ENCODE data around the gene TMPRSS11E. TPM values are rescaled to one million over a fixed set of nuclear protein-coding genes. Genes with fewer than 3 reads are reported as not detected.

Gene TMPRSS11E
- total and polyA plus RNA-seq, 7 experiments from 2014 or later: not detected

DNA sequence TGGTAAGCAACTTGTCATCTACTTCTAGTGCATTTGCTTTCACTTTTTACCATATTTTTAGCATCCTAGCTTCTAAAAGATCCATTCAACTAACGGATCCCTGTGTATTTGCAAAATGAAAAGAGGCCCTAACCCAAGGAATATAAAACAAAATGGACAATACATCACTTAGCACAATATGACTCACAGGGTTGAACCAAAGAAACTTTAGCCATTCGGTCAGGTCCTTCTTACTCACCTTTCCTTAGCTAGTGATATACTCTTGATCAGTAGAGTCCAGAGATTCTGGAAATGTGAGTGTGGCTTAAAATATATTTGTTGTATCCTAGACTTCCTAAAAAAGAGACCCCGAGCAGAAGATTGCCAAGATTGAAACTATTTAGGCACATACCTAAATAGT is 19.5 kb downstream of the TMPRSS11E start:
- ATAC-seq (no peak), DNase-seq (no peak)
- intact Hi-C loops (cut with micrococcal nuclease): no loop called here
- H3K27ac ChIP-seq (ENCODE audit: low read depth, low read length): no peak overlapping the region
- Mint-ChIP-seq H3K27me3 (peaks cover 0 to 1% (median 0%) of the 10 kb centered on the region in 5 donors), H3K36me3 (no peaks in the 10 kb centered on the region), H3K4me3 (no peak overlapping the region), H3K27ac (no peak overlapping the region), H3K9me3 (no peaks in the 10 kb centered on the region), H3K4me1 (peaks cover 7 to 26% (median 13%) of the 10 kb centered on the region in 7 donors)
- no peaks in the 10 kb centered on the region for H3K4me1 ChIP-seq (ENCODE audit: control insufficient read depth in 2 of 2, insufficient read depth in 2 of 2, low read length in 2 of 2)
- no peaks in the 10 kb centered on the region for H3K9me3 ChIP-seq (ENCODE audit: control insufficient read depth in 2 of 3, low read length in 3 of 3)
- ChIA-PET POLR2A (no interaction called here), CTCF (no interaction called here)
- no peaks in the 10 kb centered on the region for H3K36me3 ChIP-seq (ENCODE audit: control insufficient read depth in 2 of 3, insufficient read depth in 3 of 3, low read length in 3 of 3)
- no peaks in the 10 kb centered on the region for H3K27me3 ChIP-seq (ENCODE audit: control insufficient read depth in 2 of 2, insufficient read depth in 2 of 2, low read length in 2 of 2)
- H3K4me3 ChIP-seq (ENCODE audit: low read length): no peak overlapping the region

DNA sequence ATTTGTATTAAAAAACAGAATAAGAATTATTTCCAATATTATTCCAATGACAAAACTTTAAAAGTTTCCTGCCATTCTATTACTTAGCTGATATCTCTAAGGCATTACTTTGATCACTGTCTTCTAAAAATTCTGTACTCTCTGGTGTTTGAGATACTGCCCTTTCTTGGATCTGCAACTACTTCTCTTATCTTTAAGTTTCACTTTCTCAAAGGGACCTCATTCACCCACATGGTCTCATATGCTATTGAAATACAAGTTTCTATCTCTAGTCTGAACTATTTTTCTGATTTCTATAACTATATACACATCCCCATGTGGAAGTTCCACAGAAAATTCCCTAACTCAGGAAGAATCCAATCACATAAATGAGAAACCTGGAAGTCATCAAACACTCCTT is 22.2 kb downstream of the TMPRSS11E start:
- Mint-ChIP-seq H3K9me3 (peaks cover 0 to 15% (median 0%) of the 10 kb centered on the region in 11 donors), H3K4me3 (peak overlapping the region in 1 of 10 donors; percentile 14), H3K36me3 (peaks cover 0 to 6% (median 0%) of the 10 kb centered on the region in 5 donors), H3K4me1 (peaks cover 7 to 26% (median 13%) of the 10 kb centered on the region in 7 donors), H3K27me3 (peaks cover 0 to 1% (median 0%) of the 10 kb centered on the region in 5 donors), H3K27ac (no peak overlapping the region)
- Histone ChIP-seq H3K4me1 (ENCODE audit: control insufficient read depth in 2 of 2, insufficient read depth in 2 of 2, low read length in 2 of 2) (no peaks in the 10 kb centered on the region), H3K36me3 (ENCODE audit: control insufficient read depth in 2 of 3, insufficient read depth in 3 of 3, low read length in 3 of 3) (no peaks in the 10 kb centered on the region), H3K9me3 (ENCODE audit: control insufficient read depth in 2 of 3, low read length in 3 of 3) (no peaks in the 10 kb centered on the region), H3K27ac (ENCODE audit: low read depth, low read length) (no peak overlapping the region), H3K27me3 (ENCODE audit: control insufficient read depth in 2 of 2, insufficient read depth in 2 of 2, low read length in 2 of 2) (no peaks in the 10 kb centered on the region), H3K4me3 (ENCODE audit: low read length) (no peak overlapping the region)
- DNase-seq (no peak), ATAC-seq (no peak)
- POLR2A ChIA-PET: no interaction called here
- CTCF ChIA-PET: no interaction called here
- intact Hi-C loops (cut with micrococcal nuclease): no loop called here

DNA sequence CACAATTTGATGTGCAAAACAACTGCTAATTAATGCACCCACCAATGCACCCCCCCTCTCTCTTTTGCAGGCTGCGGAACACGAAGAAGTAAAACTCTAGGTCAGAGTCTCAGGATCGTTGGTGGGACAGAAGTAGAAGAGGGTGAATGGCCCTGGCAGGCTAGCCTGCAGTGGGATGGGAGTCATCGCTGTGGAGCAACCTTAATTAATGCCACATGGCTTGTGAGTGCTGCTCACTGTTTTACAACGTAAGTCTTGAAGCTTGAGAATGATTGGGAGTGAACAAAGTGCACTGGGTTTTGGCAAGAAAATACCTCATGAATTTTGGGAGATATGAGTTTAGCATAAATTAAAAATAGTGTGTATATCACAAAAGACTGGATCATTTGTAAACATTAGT is 28.9 kb downstream of the TMPRSS11E start:
- H3K27me3 Mint-ChIP-seq: no peaks in the 10 kb centered on the region
- CTCF ChIA-PET: no interaction called here
- Histone ChIP-seq H3K36me3 (ENCODE audit: control insufficient read depth in 2 of 3, insufficient read depth in 3 of 3, low read length in 3 of 3) (no peaks in the 10 kb centered on the region), H3K27me3 (ENCODE audit: control insufficient read depth in 2 of 2, insufficient read depth in 2 of 2, low read length in 2 of 2) (no peaks in the 10 kb centered on the region), H3K27ac (ENCODE audit: low read depth, low read length) (no peak overlapping the region), H3K9me3 (ENCODE audit: control insufficient read depth in 2 of 3, low read length in 3 of 3) (no peaks in the 10 kb centered on the region), H3K4me3 (ENCODE audit: low read length) (no peak overlapping the region), H3K4me1 (ENCODE audit: control insufficient read depth in 2 of 2, insufficient read depth in 2 of 2, low read length in 2 of 2) (no peaks in the 10 kb centered on the region)
- no peak for ATAC-seq
- POLR2A ChIA-PET: no interaction called here
- H3K4me3 Mint-ChIP-seq: no peak overlapping the region
- intact Hi-C loops (cut with micrococcal nuclease): no loop called here
- DNase-seq: no peak
- H3K4me1 Mint-ChIP-seq: peaks cover 0 to 4% (median 0%) of the 10 kb centered on the region in 7 donors
- no peak overlapping the region for H3K27ac Mint-ChIP-seq
- peaks cover 0 to 20% (median 0%) of the 10 kb centered on the region in 11 donors for H3K9me3 Mint-ChIP-seq
- peaks cover 0 to 6% (median 0%) of the 10 kb centered on the region in 5 donors for H3K36me3 Mint-ChIP-seq

DNA sequence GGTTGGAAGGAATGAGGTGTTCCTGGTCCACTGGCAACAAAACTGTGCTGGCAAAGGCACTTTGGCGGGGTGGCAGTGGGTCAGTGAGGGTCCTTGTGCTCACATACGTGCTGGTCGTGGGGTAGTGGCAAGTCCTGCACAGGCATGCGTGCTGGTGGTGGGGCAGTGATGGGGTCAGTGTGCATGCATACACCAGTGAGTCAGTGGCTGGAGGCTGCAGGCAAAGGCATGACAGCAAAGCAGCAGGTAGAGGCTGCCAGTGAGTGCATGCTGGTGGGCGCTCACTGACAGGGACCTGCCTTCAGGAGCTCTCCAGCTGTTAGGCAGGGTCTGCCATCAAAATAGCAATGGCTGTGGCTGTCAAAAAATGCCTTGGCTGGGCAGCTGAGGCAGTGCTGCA is 42.1 kb downstream of the TMPRSS11E start:
- Mint-ChIP-seq H3K27ac (no peak overlapping the region), H3K4me3 (no peak overlapping the region), H3K36me3 (no peaks in the 10 kb centered on the region), H3K4me1 (peaks cover 1 to 12% (median 6%) of the 10 kb centered on the region in 7 donors), H3K27me3 (peaks cover 0 to 2% (median 0%) of the 10 kb centered on the region in 5 donors), H3K9me3 (no peaks in the 10 kb centered on the region)
- H3K27ac ChIP-seq (ENCODE audit: low read depth, low read length): no peak overlapping the region
- ChIA-PET CTCF (interaction anchor here (0.6 kb wide), 2 partner anchors 151 to 1300 kb away, joined by 3 read pairs; no protein-coding TSS in a partner anchor), POLR2A (no interaction called here)
- intact Hi-C loops (cut with micrococcal nuclease): no loop called here
- ATAC-seq: no peak
- no peaks in the 10 kb centered on the region for H3K27me3 ChIP-seq (ENCODE audit: control insufficient read depth in 2 of 2, insufficient read depth in 2 of 2, low read length in 2 of 2)
- DNase-seq: no peak
- no peaks in the 10 kb centered on the region for H3K36me3 ChIP-seq (ENCODE audit: control insufficient read depth in 2 of 3, insufficient read depth in 3 of 3, low read length in 3 of 3)
- H3K9me3 ChIP-seq (ENCODE audit: control insufficient read depth in 2 of 3, low read length in 3 of 3): no peaks in the 10 kb centered on the region
- no peaks in the 10 kb centered on the region for H3K4me1 ChIP-seq (ENCODE audit: control insufficient read depth in 2 of 2, insufficient read depth in 2 of 2, low read length in 2 of 2)
- H3K4me3 ChIP-seq (ENCODE audit: low read length): no peak overlapping the region

- Mint-ChIP-seq H3K4me1 (peaks cover 4 to 16% (median 11%) of the 10 kb centered on the region in 7 donors), H3K9me3 (no peaks in the 10 kb centered on the region), H3K27ac (no peak overlapping the region), H3K36me3 (no peaks in the 10 kb centered on the region), H3K4me3 (no peak overlapping the region), H3K27me3 (peaks cover 0 to under 1% (median 0%) of the 10 kb centered on the region in 5 donors)
- intact Hi-C loops (cut with micrococcal nuclease): no loop called here
- Histone ChIP-seq H3K4me1 (ENCODE audit: control insufficient read depth in 2 of 2, insufficient read depth in 2 of 2, low read length in 2 of 2) (no peaks in the 10 kb centered on the region), H3K36me3 (ENCODE audit: control insufficient read depth in 2 of 3, insufficient read depth in 3 of 3, low read length in 3 of 3) (no peaks in the 10 kb centered on the region), H3K27ac (ENCODE audit: low read depth, low read length) (no peak overlapping the region), H3K27me3 (ENCODE audit: control insufficient read depth in 2 of 2, insufficient read depth in 2 of 2, low read length in 2 of 2) (no peaks in the 10 kb centered on the region), H3K4me3 (ENCODE audit: low read length) (no peak overlapping the region), H3K9me3 (ENCODE audit: control insufficient read depth in 2 of 3, low read length in 3 of 3) (no peaks in the 10 kb centered on the region)
- ATAC-seq: no peak
- ChIA-PET CTCF (no interaction called here), POLR2A (no interaction called here)
- DNase-seq: no peak
Observed at GRCh38 chr4:68490826-68491457, 43.7 kb downstream of the TMPRSS11E start.

- ChIA-PET CTCF (interaction anchor here (0.6 kb wide), 1 partner anchor 37 kb away, joined by 3 read pairs; no protein-coding TSS in a partner anchor), POLR2A (no interaction called here)
- H3K27me3 Mint-ChIP-seq: no peaks in the 10 kb centered on the region
Observed at GRCh38 chr4:68494688-68495087, 47.4 kb downstream of the TMPRSS11E start.

More at GRCh38 chr4:68494688-68495087, 47.4 kb downstream of the TMPRSS11E start:
- ATAC-seq (no peak), DNase-seq (no peak)
- Histone ChIP-seq H3K4me1 (ENCODE audit: control insufficient read depth in 2 of 2, insufficient read depth in 2 of 2, low read length in 2 of 2) (no peaks in the 10 kb centered on the region), H3K9me3 (ENCODE audit: control insufficient read depth in 2 of 3, low read length in 3 of 3) (no peaks in the 10 kb centered on the region), H3K36me3 (ENCODE audit: control insufficient read depth in 2 of 3, insufficient read depth in 3 of 3, low read length in 3 of 3) (no peaks in the 10 kb centered on the region), H3K27me3 (ENCODE audit: control insufficient read depth in 2 of 2, insufficient read depth in 2 of 2, low read length in 2 of 2) (no peaks in the 10 kb centered on the region), H3K27ac (ENCODE audit: low read depth, low read length) (no peak overlapping the region), H3K4me3 (ENCODE audit: low read length) (no peak overlapping the region)
- Mint-ChIP-seq H3K36me3 (no peaks in the 10 kb centered on the region), H3K27ac (peak overlapping the region in 1 of 9 donors; percentile 32), H3K9me3 (no peaks in the 10 kb centered on the region), H3K4me3 (no peak overlapping the region), H3K4me1 (peaks cover 4 to 22% (median 11%) of the 10 kb centered on the region in 7 donors)
- intact Hi-C loops (cut with micrococcal nuclease): loop anchor here in 1 of 2 donors (5.0 kb wide), 2 partner anchors 117 to 1193 kb away; no protein-coding TSS in a partner anchor

Measured in naive thymus-derived CD4-positive, alpha-beta T cell (primary cell).